HG03097 (cell line): Measurements from ENCODE around the gene ANKRD13B.

Experiments
- ATAC-seq: cut with Tn5 transposase; IDR thresholded peaks from one replicate; pipeline ENCODE4 v1.9.1; 2021; ENCODE audit not compliant: unreplicated experiment, low FRiP score

The ANKRD13B gene

DNA sequence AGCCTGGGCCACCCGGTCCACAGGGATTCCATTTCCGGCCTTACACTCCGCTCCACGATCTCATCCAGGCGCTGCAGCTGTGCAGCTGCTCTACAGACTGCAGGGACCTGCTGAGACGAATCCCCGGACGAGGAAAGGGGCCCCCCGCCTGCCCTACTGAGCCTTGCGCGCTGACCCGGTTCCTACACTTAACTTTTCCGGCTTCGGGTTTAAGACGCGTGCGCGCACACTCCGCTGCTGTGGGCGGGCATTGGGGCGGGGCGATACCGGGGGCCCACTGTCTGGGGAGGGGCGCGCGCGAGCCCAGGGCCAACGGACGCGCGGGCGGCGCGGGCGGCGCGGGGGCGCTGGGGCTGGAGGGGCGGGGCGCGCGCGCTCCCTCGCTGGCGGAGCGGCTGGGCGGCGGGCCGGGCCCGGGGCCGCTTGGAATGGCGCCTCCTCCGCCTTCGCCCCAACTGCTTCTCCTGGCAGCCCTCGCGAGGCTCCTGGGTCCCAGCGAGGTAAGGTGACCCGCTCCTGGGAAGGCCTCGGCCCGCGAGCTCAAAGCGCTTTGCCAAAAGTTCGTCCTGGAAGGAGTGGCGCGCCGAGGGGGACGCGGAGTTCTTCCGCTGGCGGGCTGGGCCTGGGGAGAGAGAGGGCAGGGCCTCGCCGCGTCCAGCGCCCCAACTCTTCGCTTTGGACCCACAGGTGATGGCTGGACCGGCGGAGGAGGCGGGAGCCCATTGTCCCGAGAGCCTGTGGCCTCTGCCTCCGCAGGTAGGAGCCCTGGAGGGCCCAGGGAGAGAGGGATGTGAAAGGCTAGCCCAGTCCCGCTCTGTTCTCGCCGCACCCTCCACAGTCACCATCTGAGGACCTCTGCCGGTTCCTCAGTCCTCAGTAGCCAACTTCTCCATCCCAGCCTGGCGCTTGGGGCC is 24.3 kb upstream of the ANKRD13B start, which contains the start of gene TP53I13:
TP53I13 (plus strand) TSS at position 371 of the 914 bp plus-strand sequence; CDS start at position 429, 58 bp downstream.
- ATAC-seq, result peak; percentile 35

DNA sequence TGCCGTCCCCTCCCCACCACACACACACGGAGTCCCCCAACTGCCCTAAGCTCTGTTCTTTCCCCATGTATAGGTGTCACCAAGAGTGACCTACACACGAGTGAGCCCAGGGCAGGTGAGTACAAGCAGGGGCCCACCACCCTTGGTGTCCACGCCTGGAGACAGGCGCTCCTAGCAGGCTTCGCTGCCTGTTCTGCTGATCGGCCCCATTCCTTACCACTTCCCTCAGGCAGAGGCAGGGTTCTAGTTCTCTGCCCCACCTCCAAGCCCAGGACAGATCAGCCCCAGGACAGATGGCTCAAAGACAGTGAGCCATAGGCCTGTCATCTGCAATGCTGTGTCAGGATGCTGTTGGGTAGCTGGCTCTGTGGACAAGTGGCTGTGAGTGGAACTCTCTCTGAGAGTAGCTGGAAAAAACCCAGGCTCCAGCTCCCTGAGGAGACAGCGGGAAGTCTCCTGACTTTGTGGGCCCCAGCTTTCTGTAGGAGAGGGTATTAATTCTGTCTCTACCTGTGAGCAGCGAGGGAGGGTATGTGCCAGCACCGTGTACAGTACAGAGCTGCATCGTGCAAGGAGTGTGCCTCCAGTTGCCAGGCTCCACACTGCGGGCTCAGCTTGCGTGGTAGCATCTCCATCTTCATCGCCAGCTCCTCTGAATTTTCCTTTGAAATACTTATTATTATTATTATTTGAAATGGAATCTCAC is 23.5 kb upstream of the ANKRD13B start:
- no peak for ATAC-seq

DNA sequence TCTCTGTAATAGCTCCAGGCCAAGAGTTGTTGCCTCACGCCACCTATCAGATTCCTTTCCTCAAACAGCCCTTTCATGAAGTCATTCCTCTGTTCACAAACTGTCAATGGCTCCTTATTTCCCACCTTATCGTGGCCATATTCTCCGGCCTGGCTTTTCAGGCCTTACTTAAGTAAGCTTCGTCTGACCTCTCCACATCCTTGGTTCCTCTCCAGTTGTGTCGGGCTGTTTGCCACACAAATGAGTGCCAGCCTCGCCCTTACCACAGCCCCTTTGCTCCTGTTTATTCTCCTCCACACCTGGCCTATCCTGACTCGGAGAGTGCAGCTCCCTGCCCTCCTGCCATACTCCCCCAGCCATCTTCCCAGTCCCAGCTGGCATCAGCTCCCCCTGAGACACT is 22.4 kb upstream of the ANKRD13B start:
- no peak for ATAC-seq

DNA sequence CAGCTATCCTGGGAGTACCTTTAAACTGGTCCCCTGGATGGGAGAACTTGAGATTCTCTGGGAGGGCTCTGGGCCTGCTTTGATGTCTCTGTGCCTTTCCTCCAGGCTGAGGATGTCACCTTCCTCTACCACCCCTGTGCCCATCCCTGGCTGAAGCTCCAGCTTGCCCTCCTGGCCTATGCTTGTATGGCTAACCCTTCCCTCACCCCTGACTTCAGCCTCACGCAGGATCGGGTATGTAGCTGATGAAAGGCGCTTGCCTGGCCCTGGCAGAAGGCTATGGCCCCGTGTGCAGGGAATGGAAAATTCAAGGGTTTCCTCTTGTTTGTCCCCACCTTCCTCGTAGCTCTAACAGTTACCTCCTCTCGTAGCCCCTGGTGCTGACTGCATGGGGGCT is 21.4 kb upstream of the ANKRD13B start:
- ATAC-seq, result no peak

DNA sequence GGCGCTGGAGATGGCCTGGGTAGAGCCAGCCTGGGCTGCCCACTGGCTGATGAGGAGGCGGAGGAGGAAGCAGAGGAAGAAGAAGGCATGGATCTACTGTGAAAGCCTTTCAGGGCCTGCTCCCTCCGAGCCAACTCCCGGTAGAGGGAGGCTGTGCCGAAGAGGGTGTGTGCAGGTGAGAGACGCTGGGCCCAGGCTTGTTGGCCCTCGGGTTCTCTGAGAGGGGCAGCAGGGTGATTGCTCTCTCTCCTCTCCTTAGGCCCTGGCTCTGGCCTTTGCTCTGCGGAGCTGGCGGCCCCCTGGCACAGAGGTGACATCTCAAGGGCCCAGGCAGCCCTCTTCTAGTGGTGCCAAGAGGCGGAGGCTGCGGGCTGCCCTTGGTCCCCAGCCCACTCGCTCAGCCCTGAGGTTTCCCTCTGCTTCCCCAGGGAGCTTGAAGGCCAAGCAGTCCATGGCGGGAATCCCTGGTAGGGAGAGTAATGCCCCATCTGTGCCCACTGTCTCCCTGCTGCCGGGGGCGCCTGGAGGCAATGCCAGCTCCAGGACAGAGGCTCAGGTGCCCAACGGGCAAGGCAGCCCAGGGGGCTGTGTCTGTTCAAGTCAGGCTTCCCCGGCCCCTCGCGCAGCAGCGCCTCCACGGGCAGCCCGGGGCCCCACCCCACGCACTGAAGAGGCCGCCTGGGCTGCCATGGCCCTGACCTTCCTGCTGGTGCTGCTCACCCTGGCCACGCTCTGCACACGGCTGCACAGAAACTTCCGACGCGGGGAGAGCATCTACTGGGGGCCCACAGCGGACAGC is 20.9 kb upstream of the ANKRD13B start:
- ATAC-seq, result no peak

DNA sequence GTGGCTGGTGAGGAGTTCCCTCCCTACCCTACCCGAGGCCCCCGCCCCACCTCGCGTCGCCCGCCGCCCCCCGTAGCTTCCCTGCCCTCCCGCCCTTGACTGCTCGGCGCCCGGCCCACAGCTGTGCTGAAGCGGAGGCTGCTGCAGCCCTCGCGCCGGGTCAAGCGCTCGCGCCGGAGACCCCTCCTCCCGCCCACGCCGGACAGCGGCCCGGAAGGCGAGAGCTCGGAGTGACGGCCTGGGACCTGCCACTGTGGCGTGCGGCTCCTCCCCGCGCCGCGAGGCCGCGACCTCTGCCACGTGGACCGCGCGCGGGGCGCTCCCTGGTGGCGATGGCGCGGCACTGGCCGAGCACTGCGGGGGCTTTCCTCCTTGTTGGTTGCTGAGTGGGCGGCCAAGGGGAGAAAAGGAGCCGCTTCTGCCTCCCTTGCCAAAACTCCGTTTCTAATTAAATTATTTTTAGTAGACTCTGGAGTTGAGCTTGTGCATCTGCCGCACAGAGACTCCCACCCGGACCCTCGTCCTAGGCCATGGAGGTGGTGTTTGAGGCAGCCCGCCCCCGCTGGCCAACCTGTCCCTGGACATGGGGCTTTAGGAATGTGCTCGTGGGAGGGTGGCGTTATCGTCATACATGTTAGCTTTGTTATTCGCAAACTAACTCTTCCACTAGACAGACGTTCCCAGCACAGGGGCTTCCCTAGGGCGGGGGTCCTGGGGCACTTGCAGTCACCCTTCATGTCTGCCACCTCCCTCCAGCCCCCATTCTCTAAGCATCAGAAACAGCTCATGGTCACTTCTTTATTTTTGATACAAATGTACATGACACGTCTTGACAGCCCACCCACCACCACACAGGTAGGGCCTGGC is 20.0 kb upstream of the ANKRD13B start:
- ATAC-seq, result no peak

DNA sequence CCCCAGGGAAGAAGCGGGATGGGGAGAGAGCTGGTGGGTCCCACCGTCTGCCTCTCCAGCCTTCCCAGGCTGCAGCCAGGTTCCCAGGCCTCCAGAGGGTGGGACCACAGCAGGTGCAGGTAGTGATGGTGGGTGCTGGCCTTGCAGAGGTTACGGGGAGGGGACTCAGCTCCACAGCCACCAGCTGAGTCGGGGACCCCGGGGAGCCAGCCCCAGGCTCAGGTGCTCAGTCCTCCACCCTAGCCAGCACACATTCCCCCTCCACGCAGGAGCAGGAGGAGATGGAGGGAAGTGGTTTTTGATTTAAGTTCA is 19.4 kb upstream of the ANKRD13B start:
- no peak for ATAC-seq

DNA sequence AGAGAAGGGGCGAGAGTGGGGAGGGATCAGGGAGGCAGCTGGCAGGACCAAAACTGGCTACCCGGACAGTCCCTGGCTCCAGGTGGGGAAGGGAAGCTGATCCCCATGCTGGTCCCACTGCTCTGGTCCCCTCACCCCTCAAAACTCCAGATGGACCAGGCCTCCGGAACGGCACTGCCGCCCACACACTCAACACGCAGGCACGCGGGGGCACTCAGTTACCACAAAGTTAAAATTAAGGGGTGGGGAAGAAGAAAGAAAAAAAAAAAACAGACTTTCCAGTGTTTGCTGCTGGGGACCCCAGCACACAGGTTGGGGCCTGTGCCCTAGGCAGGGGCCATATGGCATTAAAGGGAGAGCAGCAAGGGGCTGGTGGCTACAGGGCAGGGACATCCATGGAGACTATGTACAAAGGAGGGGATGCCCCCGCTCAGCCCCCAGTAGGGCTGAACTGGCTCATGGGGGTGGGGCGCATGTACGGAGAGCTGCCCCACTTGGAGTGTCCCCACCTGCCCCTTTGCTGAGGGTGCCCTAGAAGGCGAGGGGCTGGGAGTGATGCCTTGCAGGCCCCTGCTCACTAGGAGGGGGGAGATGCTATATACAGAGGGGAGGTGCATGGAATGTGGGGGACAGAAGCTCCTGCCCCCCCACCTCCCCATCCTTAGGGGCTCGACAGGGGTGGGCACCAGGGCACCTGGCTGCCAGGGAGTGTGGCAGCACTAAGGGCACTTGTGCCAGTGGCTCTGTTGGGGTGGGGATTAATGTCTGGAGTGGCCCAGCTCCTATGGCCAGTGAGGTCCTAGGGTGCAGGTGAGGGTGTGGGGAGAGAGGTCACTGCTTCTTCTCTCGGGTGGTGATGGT is 18.8 kb upstream of the ANKRD13B start:
- ATAC-seq, result no peak

DNA sequence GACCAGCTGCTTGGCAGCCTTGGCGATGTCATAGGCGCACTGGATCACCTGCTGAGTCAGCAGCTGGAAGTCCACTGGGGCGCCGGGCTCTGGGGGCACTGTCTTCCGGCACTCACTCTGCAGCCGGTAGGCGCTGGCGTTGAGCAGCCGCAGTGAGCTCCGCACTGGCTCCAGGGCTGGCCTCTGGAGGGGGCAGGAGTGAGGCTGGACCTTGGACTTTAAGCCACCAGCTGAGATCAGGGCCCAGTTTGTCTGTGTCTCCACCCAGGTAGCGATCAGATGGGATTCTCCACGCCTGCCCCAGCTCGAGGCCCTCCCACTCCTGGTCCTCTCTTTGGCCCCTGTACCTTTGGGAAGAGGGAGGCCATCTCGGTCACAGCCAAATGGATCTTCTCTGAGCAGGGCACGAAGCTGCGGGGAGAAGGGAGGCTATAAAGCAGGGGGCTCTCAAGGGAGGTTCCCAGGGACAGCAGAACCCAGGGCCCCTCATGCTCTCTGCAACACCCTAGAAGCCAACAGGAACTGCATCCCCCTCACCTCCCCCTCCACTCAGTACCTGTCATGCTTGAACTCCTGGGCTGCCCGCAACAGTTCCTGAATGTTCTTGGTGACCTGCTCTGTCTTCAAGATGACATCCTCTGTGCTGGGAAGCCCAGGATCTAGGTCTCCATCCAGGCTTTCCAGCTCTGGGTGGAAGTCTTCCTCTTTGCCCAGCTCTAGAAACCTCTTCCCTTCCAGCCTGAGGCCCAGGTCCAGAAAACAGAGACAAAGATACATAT is 18.0 kb upstream of the ANKRD13B start:
- no peak for ATAC-seq

DNA sequence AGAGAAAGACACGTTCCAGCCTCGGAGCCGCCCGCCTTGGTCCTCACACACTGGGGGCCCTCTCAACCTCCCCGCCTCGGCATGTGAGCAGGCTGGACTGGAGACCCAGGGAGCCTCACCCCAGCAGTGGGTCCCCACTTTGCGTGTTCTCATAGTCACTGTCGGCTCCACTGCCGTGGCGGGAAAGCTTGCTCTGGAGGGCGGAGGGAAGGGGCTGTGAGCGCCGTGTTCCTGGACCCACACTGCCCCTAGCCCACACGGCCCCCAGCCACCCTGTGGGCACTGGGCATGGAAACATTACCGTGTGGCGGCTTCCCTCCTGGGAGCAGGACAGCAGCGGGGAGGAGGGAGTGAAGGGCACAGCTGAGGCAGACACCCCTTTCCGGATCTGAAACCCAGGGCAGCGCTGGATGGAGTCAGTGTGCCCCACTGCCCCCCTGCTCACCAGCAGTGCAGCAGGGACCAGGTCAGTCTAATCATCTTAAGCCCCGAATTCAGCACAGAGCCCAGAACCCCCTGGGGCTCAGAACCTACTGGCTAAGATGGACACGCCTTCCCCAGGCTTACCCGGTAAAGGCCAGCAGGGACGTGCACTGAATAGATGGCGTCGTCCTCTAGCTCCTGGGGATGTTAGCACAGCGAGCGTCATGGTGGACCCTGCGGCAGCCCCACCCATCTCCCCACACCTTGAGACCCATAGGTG is 17.3 kb upstream of the ANKRD13B start:
- no peak for ATAC-seq

DNA sequence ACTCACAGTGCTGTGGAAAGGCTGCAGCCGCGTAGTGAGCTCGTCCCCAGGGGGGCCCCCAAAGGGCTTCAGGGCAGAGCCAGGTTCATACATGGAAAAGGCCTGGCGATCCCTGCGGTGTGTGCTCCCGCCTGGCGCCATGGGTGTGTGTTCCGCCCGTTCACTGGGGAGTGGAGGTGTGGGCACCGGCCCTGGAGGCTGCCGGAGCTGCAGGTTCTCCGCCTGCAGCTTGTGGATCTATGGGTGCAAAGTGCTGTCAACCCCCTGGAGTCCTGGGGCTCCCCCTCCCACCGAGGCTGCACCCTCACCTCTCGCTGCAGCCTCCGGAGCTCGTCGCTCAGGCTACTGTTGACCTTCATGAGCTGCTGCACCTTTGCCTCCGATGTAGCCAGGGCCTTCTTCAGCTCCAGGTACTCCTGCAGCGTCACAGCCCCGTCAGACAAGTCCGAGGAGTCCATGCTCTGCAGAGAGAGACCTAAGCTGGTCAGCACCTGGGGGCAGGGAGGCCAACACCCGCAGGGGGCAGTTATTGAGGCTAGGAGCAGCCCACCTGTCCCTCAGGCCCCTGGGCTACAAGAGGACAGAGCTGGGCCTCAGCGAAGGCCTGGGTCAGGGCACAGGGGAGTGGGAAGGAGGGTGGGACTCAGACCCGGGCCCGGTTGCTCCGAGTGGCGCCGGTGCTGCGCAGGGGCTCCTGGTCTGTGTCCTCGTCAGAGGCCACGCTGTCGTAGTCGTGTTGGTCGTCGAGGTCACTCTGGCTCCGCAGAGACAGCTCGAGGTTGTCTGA is 16.5 kb upstream of the ANKRD13B start:
- ATAC-seq, result no peak

DNA sequence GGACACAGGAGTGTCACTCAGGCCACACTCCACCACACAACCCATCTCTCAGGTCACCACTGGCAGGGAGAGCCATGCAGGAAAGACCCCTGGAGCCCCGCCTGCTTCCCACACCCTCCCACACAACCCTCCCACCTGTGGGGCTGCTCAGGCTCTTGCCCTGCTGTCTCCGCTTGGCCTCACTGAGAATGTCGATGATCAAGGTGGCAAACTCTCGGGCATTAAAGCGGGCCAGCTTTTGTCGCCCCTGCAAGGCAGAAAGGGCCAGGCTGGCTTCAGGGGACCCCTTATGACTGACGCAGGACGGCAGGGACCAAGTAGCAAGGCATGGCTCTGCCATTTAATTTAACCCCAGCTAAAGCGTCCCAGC is 15.9 kb upstream of the ANKRD13B start:
- ATAC-seq, result no peak

DNA sequence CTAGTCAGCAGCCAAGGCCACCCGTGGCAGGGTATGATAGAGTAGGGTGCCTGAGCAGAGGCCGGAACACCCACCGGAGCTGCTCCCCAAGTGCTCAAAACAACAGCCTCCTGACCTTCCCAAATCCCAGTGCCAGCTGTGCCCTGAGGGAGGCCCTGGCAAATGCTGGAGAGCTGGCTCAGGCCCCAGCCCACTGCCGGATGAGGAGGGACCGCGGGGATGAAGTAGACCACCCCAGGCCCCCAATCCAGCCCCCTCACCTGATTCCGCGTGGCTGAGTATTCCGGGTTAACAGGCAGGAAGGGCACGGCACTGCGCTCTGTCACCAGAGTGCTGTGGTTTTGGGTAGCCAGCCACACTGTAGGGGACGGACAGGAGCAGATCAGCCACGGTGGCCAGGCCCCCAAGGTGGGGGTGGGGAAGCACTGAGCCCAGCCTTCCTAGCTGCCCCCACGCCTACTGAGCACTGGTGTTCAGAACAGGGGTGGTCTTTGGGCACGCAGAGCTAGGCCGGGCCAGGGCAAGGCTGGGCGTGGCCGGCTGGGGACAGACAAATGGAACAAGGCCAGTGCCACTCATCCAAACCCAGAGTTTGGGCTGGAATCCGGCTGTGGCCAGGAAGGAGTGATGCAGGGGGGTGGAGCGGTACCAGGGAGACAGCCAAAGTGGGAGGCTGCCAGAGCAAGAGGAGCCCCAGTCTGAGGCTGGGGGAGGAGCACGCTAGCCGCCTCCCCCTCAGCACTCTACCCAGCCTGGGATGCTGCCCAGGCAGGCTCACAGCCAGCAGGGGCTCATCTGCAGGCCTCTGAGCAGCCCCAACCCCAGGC is 15.3 kb upstream of the ANKRD13B start:
- ATAC-seq, result no peak

DNA sequence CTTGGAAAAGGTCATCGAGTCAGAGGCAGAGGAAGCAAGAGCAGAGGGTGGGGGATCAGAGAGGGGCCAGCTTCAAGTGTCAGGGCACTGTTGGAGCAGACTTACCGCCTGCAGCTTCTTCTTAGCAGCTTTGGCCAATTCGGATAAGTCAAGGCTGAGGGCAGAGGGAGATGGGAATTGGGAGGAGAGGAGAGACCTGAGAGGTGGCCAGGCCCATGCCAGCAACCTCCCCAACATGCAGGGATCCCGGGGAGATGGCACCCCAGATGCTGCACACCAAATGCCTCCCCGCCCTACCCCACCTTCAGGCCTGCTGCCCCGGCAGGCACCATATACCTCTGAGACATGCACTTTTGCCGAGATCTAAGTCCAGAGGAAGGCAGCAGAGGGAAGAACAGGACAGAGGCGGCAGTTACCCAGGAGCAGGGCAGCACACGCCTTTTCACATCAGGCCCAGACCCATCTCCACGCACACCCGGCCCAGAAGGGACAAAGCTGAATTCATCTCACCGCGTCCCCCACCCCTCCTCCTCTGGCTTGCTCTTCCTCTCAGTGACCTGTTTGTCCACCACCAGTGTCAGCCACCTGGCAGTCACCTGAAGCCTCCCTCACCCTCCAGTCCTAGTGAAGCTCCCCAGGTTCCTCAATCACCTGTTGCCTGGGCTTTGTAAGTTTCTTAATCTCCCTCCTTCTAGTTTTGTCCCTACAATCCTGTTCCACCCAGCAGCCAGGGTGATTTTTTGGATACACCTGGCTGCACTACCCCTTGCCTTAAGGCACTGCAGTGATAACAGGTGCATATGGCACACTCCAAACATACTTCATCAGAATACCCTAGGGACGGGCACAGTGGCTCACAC is 14.1 kb upstream of the ANKRD13B start:
- no peak for ATAC-seq
